DOHH2 (cell line): ENCODE measurements around the gene CBFB.

Source experiments
- H3F3A ChIP-seq: fragments of 200-600 bp; sonication (generic), shearing (Covaris generic); 2 replicates; pipeline ENCODE4 v1.6.0; 2016; ENCODE audit warnings: antibody characterized with exemption, mild to moderate bottlenecking; ENCODE audit not compliant: control insufficient read depth, insufficient read depth
- H3K27ac ChIP-seq: fragments of 200-600 bp; sonication (generic); 2 replicates; pipeline ENCODE4 v1.5.1; 2014; ENCODE audit warnings: low read depth, mild to moderate bottlenecking, low read length, moderate library complexity
- H3K27me3 ChIP-seq: fragments of 200-600 bp; sonication (generic); 2 replicates; pipeline ENCODE4 v1.6.1; 2014; ENCODE audit warnings: mild to moderate bottlenecking, low read length, mixed read lengths; ENCODE audit not compliant: control insufficient read depth
- H3K36me3 ChIP-seq: fragments of 200-600 bp; sonication (generic); 2 replicates; pipeline ENCODE4 v1.6.1; 2014; ENCODE audit warnings: mild to moderate bottlenecking, low read length, moderate library complexity, mixed read lengths; ENCODE audit not compliant: control insufficient read depth
- H3K4me1 ChIP-seq: fragments of 200-600 bp; sonication (generic); 2 replicates; pipeline ENCODE4 v1.6.1; 2014; ENCODE audit warnings: mild to moderate bottlenecking, low read length, mixed read lengths; ENCODE audit not compliant: control insufficient read depth
- H3K4me2 ChIP-seq: fragments of 200-600 bp; sonication (generic); 2 replicates; pipeline ENCODE4 v1.6.0; 2014; ENCODE audit warnings: mild to moderate bottlenecking, low read length, moderate library complexity
- H3K4me3 ChIP-seq: fragments of 200-600 bp; sonication (generic); 2 replicates; pipeline ENCODE4 v1.5.1; 2014; ENCODE audit warnings: mild to moderate bottlenecking, low read length, mixed read lengths
- H3K79me2 ChIP-seq: fragments of 200-600 bp; sonication (generic); 2 replicates; pipeline ENCODE4 v1.6.1; 2014; ENCODE audit warnings: mild to moderate bottlenecking, low read length, mixed read lengths; ENCODE audit not compliant: control insufficient read depth
- H3K9me2 ChIP-seq: fragments of 200-600 bp; sonication (generic); replicated peaks from 2 replicates; pipeline ENCODE4 v1.6.1; 2014; ENCODE audit warnings: mild to moderate bottlenecking, low read length, mixed read lengths; ENCODE audit not compliant: control insufficient read depth
- H3K9me3 ChIP-seq: fragments of 200-600 bp; sonication (generic); 2 replicates; pipeline ENCODE4 v1.6.1; 2014; ENCODE audit warnings: antibody characterized with exemption, low read length, mixed read lengths; ENCODE audit not compliant: control insufficient read depth, insufficient read depth
- H4K20me1 ChIP-seq: fragments of 200-600 bp; sonication (generic); 2 replicates; pipeline ENCODE4 v1.6.0; 2014; ENCODE audit warnings: low read depth, mild to moderate bottlenecking, antibody characterized with exemption, low read length, moderate library complexity; ENCODE audit not compliant: control insufficient read depth, insufficient read depth
- CTCF ChIP-seq: fragments of 200-600 bp; sonication (generic); IDR thresholded peaks from one replicate; pipeline ENCODE4 v1.5.1; 2014; ENCODE audit warnings: antibody characterized with exemption, mild to moderate bottlenecking, low read depth, low read length; ENCODE audit not compliant: poor library complexity, severe bottlenecking
- EZH2phosphoT487 ChIP-seq: fragments of 200-600 bp; sonication (generic); IDR thresholded peaks from 2 replicates; pipeline ENCODE4 v1.6.1; 2017; ENCODE audit warnings: borderline replicate concordance, mild to moderate bottlenecking, antibody characterized with exemption, low read length, moderate library complexity, mixed read lengths

The CBFB gene

GRCh38 chr16:67001726-67002125 is 27.2 kb upstream of the CBFB start:
- Histone ChIP-seq H3F3A (no peaks in the 10 kb centered on the region), H3K79me2 (no peaks in the 10 kb centered on the region), H3K9me3 (no peaks in the 10 kb centered on the region), H4K20me1 (no peaks in the 10 kb centered on the region), H3K27me3 (peaks cover 21% of the 10 kb centered on the region), H3K27ac (no peak overlapping the region), H3K9me2 (no peaks in the 10 kb centered on the region), H3K4me2 (no peak overlapping the region), H3K4me3 (no peak overlapping the region), H3K4me1 (peaks cover 11% of the 10 kb centered on the region), H3K36me3 (no peaks in the 10 kb centered on the region)
- TF ChIP-seq EZH2phosphoT487 (no peak), CTCF (no peak)

- peaks cover 6% of the 10 kb centered on the region; the same call in 1 of the 2 replicates for H3K27me3 ChIP-seq
- no peaks in the 10 kb centered on the region for H3K9me2 ChIP-seq
- no peak for TF ChIP-seq CTCF
- no peak for TF ChIP-seq EZH2phosphoT487
- no peak overlapping the region for H3K4me3 ChIP-seq
- H4K20me1 ChIP-seq: no peaks in the 10 kb centered on the region
- no peak overlapping the region for H3K27ac ChIP-seq
- H3F3A ChIP-seq: no peaks in the 10 kb centered on the region
- H3K4me2 ChIP-seq: no peak overlapping the region
- H3K79me2 ChIP-seq: no peaks in the 10 kb centered on the region
- no peaks in the 10 kb centered on the region for H3K36me3 ChIP-seq
- no peaks in the 10 kb centered on the region for H3K4me1 ChIP-seq
- H3K9me3 ChIP-seq: no peaks in the 10 kb centered on the region
Measured at GRCh38 chr16:67006930-67007658, 21.9 kb upstream of the CBFB start.

- TF ChIP-seq EZH2phosphoT487 (no peak), CTCF (no peak)
- Histone ChIP-seq H3K4me3 (no peak overlapping the region), H4K20me1 (no peaks in the 10 kb centered on the region), H3K27me3 (peaks cover 9% of the 10 kb centered on the region), H3K4me1 (peaks cover 11% of the 10 kb centered on the region), H3K36me3 (no peaks in the 10 kb centered on the region), H3K9me2 (no peaks in the 10 kb centered on the region), H3K79me2 (no peaks in the 10 kb centered on the region), H3K4me2 (no peak overlapping the region), H3F3A (no peaks in the 10 kb centered on the region), H3K9me3 (no peaks in the 10 kb centered on the region), H3K27ac (no peak overlapping the region)
Measured at GRCh38 chr16:67009158-67009557, 19.8 kb upstream of the CBFB start.
